Measurements from ENCODE around the gene KLF17.
"Not testable (repeated sequence)": the region's sequence is repeated elsewhere in the genome, so short reads cannot be mapped to it uniquely, and the experiment has no call there.

KLF17 gene

DNA sequence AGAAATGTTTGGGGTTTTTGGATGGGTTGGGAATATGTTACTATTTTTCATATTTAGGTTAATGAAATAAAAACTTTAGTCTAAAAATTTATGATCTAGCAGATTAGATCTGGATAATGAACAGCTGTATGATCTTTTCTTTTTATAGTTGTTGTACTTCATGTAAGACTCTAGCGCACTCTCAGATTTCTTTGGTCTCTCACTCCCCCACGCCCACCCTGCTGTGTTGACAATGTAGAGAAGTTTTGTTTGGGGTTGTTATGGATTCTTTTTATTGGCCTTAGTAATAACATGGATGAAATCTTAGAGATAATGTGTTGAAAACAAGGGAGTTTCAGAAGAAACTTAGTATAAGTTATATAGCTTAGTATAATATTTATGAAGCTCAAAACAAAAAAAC lies 17.3 kb downstream of the KLF17 start:
- Histone ChIP-seq H3K27me3 (ENCODE audit: control insufficient read depth in 1 of 2, insufficient read depth in 1 of 2, low read length in 2 of 2) (peaks cover 4 to 23% of the 10 kb centered on the region in 2 experiments), H4K8ac (ENCODE audit: low read length) (no peak overlapping the region), H3K23ac (ENCODE audit: low read length in 2 of 2) (no peak overlapping the region), H2BK5ac (ENCODE audit: low read depth, low read length, poor library complexity, severe bottlenecking) (no peak overlapping the region), H3K4me1 (ENCODE audit: control insufficient read depth, insufficient read depth, low read depth, low read length) (no peaks in the 10 kb centered on the region), H2AK5ac (ENCODE audit: low read length, severe bottlenecking) (no peak overlapping the region), H2BK12ac (ENCODE audit: low read length in 2 of 2) (no peak overlapping the region), H4K91ac (ENCODE audit: low read length) (no peak overlapping the region), H2AFZ (ENCODE audit: low read depth, low read length) (no peak overlapping the region), H3K79me1 (replicated peaks; ENCODE audit: low read length, poor library complexity, severe bottlenecking) (no peaks in the 10 kb centered on the region), H3K36me3 (ENCODE audit: control insufficient read depth in 1 of 2, insufficient read depth in 2 of 2, low read depth in 1 of 2, low read length in 2 of 2) (no peaks in the 10 kb centered on the region), H3K9me3 (ENCODE audit: control insufficient read depth, low read length) (no peaks in the 10 kb centered on the region), H3K4me2 (ENCODE audit: low read length, poor library complexity, severe bottlenecking) (no peak overlapping the region), H2BK120ac (ENCODE audit: low read depth, low read length) (no peak overlapping the region), H3K4ac (ENCODE audit: low read depth in 1 of 2, low read length in 2 of 2) (no peak overlapping the region), H3K4me3 (ENCODE audit: insufficient read depth in 1 of 2, low read depth in 1 of 2, low read length in 2 of 2) (no peak overlapping the region), H3K27ac (ENCODE audit: low read length, poor library complexity, severe bottlenecking) (no peak overlapping the region), H3K14ac (ENCODE audit: low read length in 2 of 2) (no peak overlapping the region), H3K9ac (ENCODE audit: low read length) (no peak overlapping the region), H2BK15ac (ENCODE audit: low read depth, poor library complexity, severe bottlenecking) (no peak overlapping the region), H3K18ac (ENCODE audit: low read depth in 1 of 2, low read length in 2 of 2) (no peak overlapping the region)
- 93% methylated on average over 2 of the region's 2 CpGs for WGBS
- no peak for DNase-seq

DNA sequence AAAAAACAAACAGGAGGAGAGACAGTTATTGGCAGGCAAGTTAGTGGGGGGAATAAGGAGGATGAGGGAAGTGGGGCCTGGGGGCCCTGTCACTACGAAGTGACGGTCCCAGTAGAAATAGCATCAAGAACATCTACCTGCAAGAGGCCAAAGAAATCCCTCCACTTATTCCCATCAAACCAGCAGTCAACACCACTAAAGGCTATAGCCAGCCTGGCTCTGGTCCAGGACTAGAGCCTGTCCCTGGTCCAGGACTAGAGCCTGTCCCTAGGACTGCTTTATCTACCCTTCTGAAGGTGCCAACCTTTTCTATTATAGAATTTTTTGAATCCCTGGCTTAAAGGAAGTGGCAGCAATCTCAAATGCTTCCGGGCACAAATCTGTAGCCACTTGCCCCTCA lies 19.6 kb downstream of the KLF17 start:
- no peak overlapping the region for H2BK15ac ChIP-seq (ENCODE audit: low read depth, poor library complexity, severe bottlenecking)
- H3K23ac ChIP-seq (ENCODE audit: low read length in 2 of 2): no peak overlapping the region
- no peaks in the 10 kb centered on the region for H3K36me3 ChIP-seq (ENCODE audit: control insufficient read depth in 1 of 2, insufficient read depth in 2 of 2, low read depth in 1 of 2, low read length in 2 of 2)
- H3K79me1 ChIP-seq (replicated peaks; ENCODE audit: low read length, poor library complexity, severe bottlenecking): no peaks in the 10 kb centered on the region
- no peak overlapping the region for H3K9ac ChIP-seq (ENCODE audit: low read length)
- no peak for DNase-seq
- H2BK120ac ChIP-seq (ENCODE audit: low read depth, low read length): no peak overlapping the region
- no peak overlapping the region for H2BK12ac ChIP-seq (ENCODE audit: low read length in 2 of 2)
- H3K4ac ChIP-seq (ENCODE audit: low read depth in 1 of 2, low read length in 2 of 2): no peak overlapping the region
- no peak overlapping the region for H3K4me3 ChIP-seq (ENCODE audit: insufficient read depth in 1 of 2, low read depth in 1 of 2, low read length in 2 of 2)
- WGBS: 87% methylated on average over 3 of the region's 3 CpGs
- H3K14ac ChIP-seq (ENCODE audit: low read length in 2 of 2): no peak overlapping the region
- peaks cover 8 to 15% of the 10 kb centered on the region in 2 experiments for H3K27me3 ChIP-seq (ENCODE audit: control insufficient read depth in 1 of 2, insufficient read depth in 1 of 2, low read length in 2 of 2)
- H4K91ac ChIP-seq (ENCODE audit: low read length): no peak overlapping the region
- H3K9me3 ChIP-seq (ENCODE audit: control insufficient read depth, low read length): peaks cover 3% of the 10 kb centered on the region
- no peak overlapping the region for H2BK5ac ChIP-seq (ENCODE audit: low read depth, low read length, poor library complexity, severe bottlenecking)
- no peaks in the 10 kb centered on the region for H3K4me1 ChIP-seq (ENCODE audit: control insufficient read depth, insufficient read depth, low read depth, low read length)
- no peak overlapping the region for H2AK5ac ChIP-seq (ENCODE audit: low read length, severe bottlenecking)
- H2AFZ ChIP-seq (ENCODE audit: low read depth, low read length): no peak overlapping the region
- no peak overlapping the region for H3K4me2 ChIP-seq (ENCODE audit: low read length, poor library complexity, severe bottlenecking)
- H4K8ac ChIP-seq (ENCODE audit: low read length): no peak overlapping the region
- H3K27ac ChIP-seq (ENCODE audit: low read length, poor library complexity, severe bottlenecking): no peak overlapping the region
- no peak overlapping the region for H3K18ac ChIP-seq (ENCODE audit: low read depth in 1 of 2, low read length in 2 of 2)

DNA sequence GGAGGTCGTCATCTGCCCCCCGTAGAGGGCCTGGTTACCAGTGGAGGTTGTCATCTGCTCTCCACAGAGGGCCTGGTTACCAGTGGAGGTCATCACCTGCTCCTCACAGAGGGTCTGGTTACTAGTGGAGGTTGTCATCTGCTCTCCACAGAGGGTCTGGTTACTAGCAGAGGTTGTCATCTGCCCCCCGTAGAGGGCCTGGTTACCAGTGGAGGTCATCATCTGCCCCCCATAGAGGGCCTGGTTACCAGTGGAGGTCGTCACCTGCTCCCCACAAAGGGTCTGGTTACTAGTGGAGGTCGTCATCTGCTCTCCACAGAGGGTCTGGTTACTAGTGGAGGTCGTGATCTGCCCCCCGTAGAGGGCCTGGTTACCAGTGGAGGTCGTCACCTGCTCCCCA lies 20.9 kb downstream of the KLF17 start:
- not testable (repeated sequence) for H4K91ac ChIP-seq (ENCODE audit: low read length); H3K9ac ChIP-seq (ENCODE audit: low read length); H3K14ac ChIP-seq (ENCODE audit: low read length in 2 of 2); H3K36me3 ChIP-seq (ENCODE audit: control insufficient read depth in 1 of 2, insufficient read depth in 2 of 2, low read depth in 1 of 2, low read length in 2 of 2); H3K4me2 ChIP-seq (ENCODE audit: low read length, poor library complexity, severe bottlenecking); H2BK5ac ChIP-seq (ENCODE audit: low read depth, low read length, poor library complexity, severe bottlenecking); H3K4ac ChIP-seq (ENCODE audit: low read depth in 1 of 2, low read length in 2 of 2); H3K4me3 ChIP-seq (ENCODE audit: insufficient read depth in 1 of 2, low read depth in 1 of 2, low read length in 2 of 2); H3K4me1 ChIP-seq (ENCODE audit: control insufficient read depth, insufficient read depth, low read depth, low read length); H3K27ac ChIP-seq (ENCODE audit: low read length, poor library complexity, severe bottlenecking); DNase-seq; H2AFZ ChIP-seq (ENCODE audit: low read depth, low read length); H3K23ac ChIP-seq (ENCODE audit: low read length in 2 of 2); H2AK5ac ChIP-seq (ENCODE audit: low read length, severe bottlenecking); H3K79me1 ChIP-seq (replicated peaks; ENCODE audit: low read length, poor library complexity, severe bottlenecking); H2BK120ac ChIP-seq (ENCODE audit: low read depth, low read length); H2BK12ac ChIP-seq (ENCODE audit: low read length in 2 of 2); H3K18ac ChIP-seq (ENCODE audit: low read depth in 1 of 2, low read length in 2 of 2); H2BK15ac ChIP-seq (ENCODE audit: low read depth, poor library complexity, severe bottlenecking); H4K8ac ChIP-seq (ENCODE audit: low read length)
- Histone ChIP-seq H3K27me3 (ENCODE audit: control insufficient read depth in 1 of 2, insufficient read depth in 1 of 2, low read length in 2 of 2) (peaks cover 8 to 11% of the 10 kb centered on the region in 2 experiments), H3K9me3 (ENCODE audit: control insufficient read depth, low read length) (peaks cover 10% of the 10 kb centered on the region)
- WGBS: 72% methylated on average over 4 of the region's 8 CpGs

DNA sequence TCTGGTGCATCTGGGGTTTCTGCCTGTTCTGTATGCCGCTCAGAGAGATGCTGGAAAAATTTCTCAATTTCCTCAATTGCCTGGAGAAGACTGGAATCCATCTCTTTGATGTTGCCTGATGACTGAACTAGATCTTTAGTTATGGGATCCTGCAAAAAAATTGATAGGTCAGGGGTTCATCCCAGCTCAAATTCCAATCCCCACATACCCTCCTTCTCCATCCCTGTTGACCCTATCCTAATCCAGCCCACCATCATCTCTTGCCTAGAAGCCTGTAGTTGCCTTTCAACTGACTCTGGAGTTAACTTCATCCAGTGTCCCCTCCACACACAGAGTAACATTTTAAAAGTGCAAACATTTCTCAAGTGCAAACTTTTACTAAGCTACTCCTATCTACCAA lies 22.9 kb downstream of the KLF17 start, which contains the start of gene KLF18:
Gene KLF18, minus strand, starts transcription at position 101 of the 400 bp plus-strand sequence. Its CDS starts 0 bp downstream, at position 101.
- 92% methylated on average over 1 of the region's 1 CpG for WGBS
- no peak within 1 kb of the TSS for H2BK5ac ChIP-seq (ENCODE audit: low read depth, low read length, poor library complexity, severe bottlenecking)

More for the DNA sequence above, 22.9 kb downstream of the KLF17 start, which contains the start of gene KLF18:
- no peak within 1 kb of the TSS for H2AK5ac ChIP-seq (ENCODE audit: low read length, severe bottlenecking)
- no peak within 1 kb of the TSS for H2BK12ac ChIP-seq (ENCODE audit: low read length in 2 of 2)
- no peaks in the 10 kb centered on the region for H3K36me3 ChIP-seq (ENCODE audit: control insufficient read depth in 1 of 2, insufficient read depth in 2 of 2, low read depth in 1 of 2, low read length in 2 of 2)
- H4K8ac ChIP-seq (ENCODE audit: low read length): no peak within 1 kb of the TSS
- H3K4me1 ChIP-seq (ENCODE audit: control insufficient read depth, insufficient read depth, low read depth, low read length): no peaks in the 10 kb centered on the region
- no peak within 1 kb of the TSS for H4K91ac ChIP-seq (ENCODE audit: low read length)
- H2BK120ac ChIP-seq (ENCODE audit: low read depth, low read length): no peak within 1 kb of the TSS
- no peak within 1 kb of the TSS for H2AFZ ChIP-seq (ENCODE audit: low read depth, low read length)
- H3K14ac ChIP-seq (ENCODE audit: low read length in 2 of 2): no peak within 1 kb of the TSS
- peaks cover 24% of the 10 kb centered on the region for H3K9me3 ChIP-seq (ENCODE audit: control insufficient read depth, low read length)
- H3K79me1 ChIP-seq (replicated peaks; ENCODE audit: low read length, poor library complexity, severe bottlenecking): no peaks in the 10 kb centered on the region
- H3K4me2 ChIP-seq (ENCODE audit: low read length, poor library complexity, severe bottlenecking): no peak within 1 kb of the TSS
- no peak within 1 kb of the TSS for H3K18ac ChIP-seq (ENCODE audit: low read depth in 1 of 2, low read length in 2 of 2)
- no peak within 1 kb of the TSS for H3K23ac ChIP-seq (ENCODE audit: low read length in 2 of 2)
- peaks cover 7 to 8% of the 10 kb centered on the region in 2 experiments for H3K27me3 ChIP-seq (ENCODE audit: control insufficient read depth in 1 of 2, insufficient read depth in 1 of 2, low read length in 2 of 2)
- no peak for DNase-seq
- H2BK15ac ChIP-seq (ENCODE audit: low read depth, poor library complexity, severe bottlenecking): no peak within 1 kb of the TSS
- H3K4ac ChIP-seq (ENCODE audit: low read depth in 1 of 2, low read length in 2 of 2): no peak within 1 kb of the TSS
- no peak within 1 kb of the TSS for H3K4me3 ChIP-seq (ENCODE audit: insufficient read depth in 1 of 2, low read depth in 1 of 2, low read length in 2 of 2)
- no peak within 1 kb of the TSS for H3K27ac ChIP-seq (ENCODE audit: low read length, poor library complexity, severe bottlenecking)
- H3K9ac ChIP-seq (ENCODE audit: low read length): no peak within 1 kb of the TSS

Data from mesenchymal stem cell (in vitro differentiated cells and primary cell).